OCI-LY3 (cell line): Measurements from ENCODE around the gene TRIM47.

Experiments used
- EZH2phosphoT487 ChIP-seq: fragments of 200-600 bp; shearing (Covaris generic); IDR thresholded peaks from 2 replicates; pipeline ENCODE4 v1.6.1; 2018; ENCODE audit warnings: antibody characterized with exemption, mixed run types, low read depth
- TF ChIP-seq, protein P1 (sequence below): fragments of 200-600, 300-600 bp; sonication (generic); IDR thresholded peaks from 2 replicates; pipeline ENCODE4 v1.5.1; 2014; ENCODE audit warnings: antibody characterized with exemption, low read length, low read depth

DNA sequence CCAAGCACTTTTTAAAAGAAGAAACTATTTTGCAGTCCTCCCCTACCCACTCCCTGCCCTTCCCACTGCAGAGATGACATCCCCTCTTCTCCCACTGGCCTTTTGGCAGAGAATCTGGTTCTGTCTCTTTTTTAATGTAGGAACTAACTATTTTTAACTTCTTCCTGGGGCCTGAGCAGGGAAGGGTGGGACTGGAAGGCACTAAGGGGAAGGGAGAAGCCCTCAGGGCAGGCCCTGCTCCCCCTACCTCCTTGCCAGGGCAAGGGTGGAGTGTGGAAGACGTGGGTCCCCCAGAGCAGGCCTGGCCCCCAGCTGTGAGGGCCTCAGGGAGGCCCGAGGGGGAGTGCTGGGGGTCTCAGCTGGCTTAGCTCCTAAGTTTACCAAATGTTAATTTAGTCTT, 53.7 kb downstream of the TRIM47 start:
- TF ChIP-seq, protein P1, sequence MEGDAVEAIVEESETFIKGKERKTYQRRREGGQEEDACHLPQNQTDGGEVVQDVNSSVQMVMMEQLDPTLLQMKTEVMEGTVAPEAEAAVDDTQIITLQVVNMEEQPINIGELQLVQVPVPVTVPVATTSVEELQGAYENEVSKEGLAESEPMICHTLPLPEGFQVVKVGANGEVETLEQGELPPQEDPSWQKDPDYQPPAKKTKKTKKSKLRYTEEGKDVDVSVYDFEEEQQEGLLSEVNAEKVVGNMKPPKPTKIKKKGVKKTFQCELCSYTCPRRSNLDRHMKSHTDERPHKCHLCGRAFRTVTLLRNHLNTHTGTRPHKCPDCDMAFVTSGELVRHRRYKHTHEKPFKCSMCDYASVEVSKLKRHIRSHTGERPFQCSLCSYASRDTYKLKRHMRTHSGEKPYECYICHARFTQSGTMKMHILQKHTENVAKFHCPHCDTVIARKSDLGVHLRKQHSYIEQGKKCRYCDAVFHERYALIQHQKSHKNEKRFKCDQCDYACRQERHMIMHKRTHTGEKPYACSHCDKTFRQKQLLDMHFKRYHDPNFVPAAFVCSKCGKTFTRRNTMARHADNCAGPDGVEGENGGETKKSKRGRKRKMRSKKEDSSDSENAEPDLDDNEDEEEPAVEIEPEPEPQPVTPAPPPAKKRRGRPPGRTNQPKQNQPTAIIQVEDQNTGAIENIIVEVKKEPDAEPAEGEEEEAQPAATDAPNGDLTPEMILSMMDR: no peak
- TF ChIP-seq EZH2phosphoT487: no peak
